HL-60 (cell line): ENCODE results near the gene SASH1.
"Not testable (repeated sequence)": the region's sequence is repeated elsewhere in the genome, so short reads cannot be mapped to it uniquely, and the experiment has no call there.

Experiments
- DNase-seq, 2 experiments: peaks; one replicate each; pipeline ENCODE4 v3.0.0-alpha.2; 2010 to 2020; ENCODE audit warnings: low read depth in 1 of 2, low spot score in 1 of 2
- H3K27ac ChIP-seq: fragments of 250-450 bp; sonication (Bioruptor Pico); replicated peaks from 2 replicates; pipeline ENCODE4 v1.5.1; 2020; ENCODE audit warnings: mild to moderate bottlenecking, moderate library complexity
- H3K27me3 ChIP-seq: fragments of 250-450 bp; sonication (Bioruptor Pico); 2 replicates; pipeline ENCODE4 v1.5.1; 2021; ENCODE audit warnings: mild to moderate bottlenecking, moderate library complexity; ENCODE audit not compliant: insufficient read depth, poor library complexity, severe bottlenecking
- H3K4me3 ChIP-seq: replicated peaks from 2 replicates; pipeline ENCODE4 v1.5.1; 2011; ENCODE audit warnings: mild to moderate bottlenecking, control low read depth, low read length; ENCODE audit not compliant: insufficient read depth
- CTCF ChIP-seq: IDR thresholded peaks from one replicate; pipeline ENCODE4 v1.5.1; 2011; ENCODE audit warnings: low read length, control low read depth, inconsistent platforms; ENCODE audit not compliant: insufficient read depth
- GABPA ChIP-seq: IDR thresholded peaks from 2 replicates; pipeline ENCODE4 v1.6.1; 2012; ENCODE audit warnings: low read depth
- POLR2AphosphoS5 ChIP-seq: IDR thresholded peaks from 2 replicates; pipeline ENCODE4 v1.6.1; 2012; ENCODE audit warnings: low read depth
- REST ChIP-seq: IDR thresholded peaks from 2 replicates; pipeline ENCODE4 v1.6.1; 2012; ENCODE audit warnings: low read depth; ENCODE audit not compliant: insufficient replicate concordance
- SPI1 ChIP-seq: IDR thresholded peaks from 2 replicates; pipeline ENCODE4 v1.6.1; 2012; ENCODE audit warnings: low read depth, mild to moderate bottlenecking, borderline replicate concordance

The SASH1 gene

GRCh38 chr6:148379481-148379880 is 36.8 kb downstream of the SASH1 start:
- Histone ChIP-seq H3K27me3 (no peaks in the 10 kb centered on the region), H3K27ac (no peak overlapping the region), H3K4me3 (no peak overlapping the region)
- no peak for DNase-seq
- TF ChIP-seq SPI1 (no peak), REST (no peak), CTCF (no peak), GABPA (no peak), POLR2AphosphoS5 (no peak)

GRCh38 chr6:148379966-148380713 is 37.5 kb downstream of the SASH1 start:
- no peak for DNase-seq
- Histone ChIP-seq H3K27me3 (no peaks in the 10 kb centered on the region), H3K27ac (no peak overlapping the region), H3K4me3 (no peak overlapping the region)
- TF ChIP-seq GABPA = no peak

- not testable (repeated sequence) for H3K4me3 ChIP-seq, H3K27me3 ChIP-seq, DNase-seq, H3K27ac ChIP-seq
These were observed 39.4 kb downstream of the SASH1 start for GRCh38 chr6:148382051-148382450.

DNA sequence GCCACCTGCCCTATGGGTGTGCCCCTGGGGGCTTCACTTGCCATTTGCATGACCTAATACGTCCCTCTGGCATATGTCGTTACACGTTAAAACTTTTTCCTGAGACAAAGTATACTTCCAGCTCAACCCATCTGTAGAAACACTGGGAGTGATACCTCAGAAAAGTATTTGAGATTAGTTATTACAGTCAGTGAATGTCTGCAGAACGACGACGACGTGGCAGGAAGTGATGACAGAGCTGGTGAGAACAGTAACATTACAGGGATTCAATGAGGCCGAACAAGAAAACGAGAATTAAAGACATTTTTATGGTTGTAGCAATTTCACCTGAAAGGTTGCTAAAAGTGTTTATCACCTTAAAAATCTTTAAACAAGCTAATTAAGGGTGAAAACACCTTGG is 40.2 kb downstream of the SASH1 start:
- Histone ChIP-seq H3K27me3 (no peaks in the 10 kb centered on the region), H3K27ac (no peak overlapping the region), H3K4me3 (no peak overlapping the region)
- no peak for TF ChIP-seq REST
- TF ChIP-seq CTCF = no peak
- no peak for TF ChIP-seq POLR2AphosphoS5
- TF ChIP-seq GABPA = no peak
- no peak for TF ChIP-seq SPI1
- DNase-seq = no peak
